ENCODE measurements around the gene MAP2K6.

The MAP2K6 gene

DNA sequence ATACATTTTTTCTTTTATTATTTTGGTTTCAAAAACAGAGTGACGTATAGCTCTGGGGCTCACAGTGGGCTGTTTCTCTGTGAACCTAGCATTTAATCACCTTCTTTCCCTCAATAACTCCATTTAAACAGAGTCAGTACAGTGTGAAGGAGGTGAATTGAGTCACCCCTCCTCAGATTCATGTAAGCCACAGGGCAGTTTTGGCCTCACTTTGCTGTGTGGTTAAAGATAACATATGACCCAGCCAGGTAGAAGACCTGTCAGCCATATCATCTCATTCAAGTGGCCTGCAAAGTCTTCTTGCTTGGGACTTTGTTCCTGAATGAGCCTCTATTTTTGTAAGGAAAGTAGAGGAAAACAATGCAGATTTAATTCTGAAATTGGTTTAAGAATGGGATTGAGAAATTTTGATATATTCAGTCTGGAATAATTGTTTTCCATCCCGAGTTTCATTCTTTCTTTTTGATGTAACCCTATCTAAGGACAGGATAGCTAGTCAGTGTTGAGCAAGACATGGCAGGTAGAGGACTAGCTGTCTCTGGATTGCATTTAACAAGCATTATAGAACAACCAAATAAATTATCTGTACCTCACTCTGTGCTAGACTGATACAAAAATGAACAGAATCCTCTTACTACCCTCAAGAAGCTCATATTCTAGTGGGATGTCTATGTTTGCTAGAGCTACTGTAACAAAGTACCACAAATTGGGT, 13.1 kb downstream of the MAP2K6 start:
- no peak for DNase-seq (ENCODE audit: low spot score)

DNA sequence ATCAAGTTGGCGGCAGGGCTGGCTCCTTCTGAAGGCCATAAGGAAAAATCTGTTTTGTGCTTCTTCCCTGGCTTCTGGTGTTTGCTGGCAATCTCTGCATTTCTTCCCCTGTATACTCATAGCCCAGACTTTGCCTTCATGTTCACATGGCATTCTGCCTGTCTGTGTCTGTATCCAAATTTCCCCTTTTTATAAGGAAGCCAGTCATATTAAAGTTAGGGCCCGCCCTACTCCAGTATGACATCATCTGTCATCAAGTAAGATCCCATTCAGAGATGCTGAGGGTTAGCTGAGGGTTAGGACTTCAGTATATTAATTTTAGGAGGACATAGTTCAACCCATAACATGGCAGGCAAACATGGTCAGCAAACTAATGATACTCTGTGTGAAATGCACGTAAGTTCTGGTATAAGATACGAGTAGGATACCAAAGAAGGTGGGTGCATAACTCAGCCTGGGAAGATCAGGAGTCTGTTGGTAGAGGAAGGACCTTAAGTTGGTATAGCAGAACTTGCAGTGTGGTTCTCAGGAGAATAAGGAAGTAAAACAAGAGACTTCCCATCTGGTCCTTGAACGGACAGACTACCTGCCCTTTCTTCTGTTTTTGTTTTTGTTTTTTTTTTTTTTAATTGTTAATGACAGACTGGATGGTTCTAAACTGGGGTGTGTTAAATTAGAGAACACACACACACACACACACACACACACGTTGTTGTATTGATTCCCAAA, 13.9 kb downstream of the MAP2K6 start:
- no peak for DNase-seq (ENCODE audit: low spot score)

DNA sequence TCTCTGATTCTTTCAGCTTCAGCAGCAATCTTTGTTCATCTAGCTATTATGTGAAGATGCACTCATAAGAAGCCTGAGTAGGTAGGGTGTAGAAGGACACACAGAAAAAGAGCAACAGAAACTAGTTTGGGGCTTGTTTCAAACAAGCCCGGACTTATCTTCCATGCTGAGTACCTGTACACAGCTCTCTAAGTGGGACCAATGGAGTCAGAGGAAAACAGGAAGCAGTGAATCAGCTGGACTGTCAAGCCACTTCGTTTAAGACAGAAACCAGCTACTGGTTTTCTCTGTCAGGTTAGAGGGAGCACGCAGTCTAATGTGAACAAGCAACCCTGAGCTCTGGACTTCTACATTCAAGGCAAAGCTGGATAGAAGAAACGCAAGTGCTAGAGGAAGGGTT, 16.0 kb downstream of the MAP2K6 start:
- DNase-seq (ENCODE audit: low spot score): no peak

DNA sequence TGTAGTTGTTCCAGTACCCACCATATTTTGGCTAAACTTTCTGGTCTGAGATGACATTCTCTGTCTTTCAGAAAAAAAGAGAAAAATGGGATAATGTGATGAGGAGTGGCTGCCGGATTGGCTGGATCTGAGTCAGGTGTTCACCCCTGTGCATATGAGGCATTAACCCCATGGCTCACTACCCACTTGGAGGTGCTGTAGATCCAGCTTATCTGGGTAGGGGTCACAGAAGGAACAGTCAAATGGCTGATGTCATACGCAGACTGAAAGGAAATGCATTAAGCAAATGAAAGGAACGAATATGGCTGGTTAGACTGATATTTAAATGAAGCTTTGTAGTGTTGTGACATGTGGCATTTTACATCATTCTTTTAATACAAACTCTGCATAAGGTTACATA, 17.3 kb downstream of the MAP2K6 start:
- DNase-seq (ENCODE audit: low spot score): no peak

DNA sequence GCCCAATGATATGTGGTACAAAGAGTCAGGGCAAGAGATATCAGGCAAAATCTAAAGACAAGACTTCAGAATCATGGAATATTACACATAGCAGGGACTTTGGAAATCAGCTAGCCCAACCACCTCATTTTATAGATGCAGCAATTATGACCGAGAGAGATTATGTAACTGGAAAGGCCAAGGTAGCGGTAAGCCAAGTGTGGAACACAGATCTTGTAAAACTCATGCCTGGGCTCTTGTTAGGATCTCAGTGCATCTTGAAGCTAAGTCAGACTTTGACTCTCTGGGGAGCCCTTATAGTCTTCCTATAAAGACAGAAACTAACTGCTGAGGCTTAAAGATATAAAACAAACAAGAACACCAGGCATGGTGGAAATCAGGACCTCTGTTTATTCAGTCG, 18.6 kb downstream of the MAP2K6 start:
- no peak for DNase-seq (ENCODE audit: low spot score)

DNA sequence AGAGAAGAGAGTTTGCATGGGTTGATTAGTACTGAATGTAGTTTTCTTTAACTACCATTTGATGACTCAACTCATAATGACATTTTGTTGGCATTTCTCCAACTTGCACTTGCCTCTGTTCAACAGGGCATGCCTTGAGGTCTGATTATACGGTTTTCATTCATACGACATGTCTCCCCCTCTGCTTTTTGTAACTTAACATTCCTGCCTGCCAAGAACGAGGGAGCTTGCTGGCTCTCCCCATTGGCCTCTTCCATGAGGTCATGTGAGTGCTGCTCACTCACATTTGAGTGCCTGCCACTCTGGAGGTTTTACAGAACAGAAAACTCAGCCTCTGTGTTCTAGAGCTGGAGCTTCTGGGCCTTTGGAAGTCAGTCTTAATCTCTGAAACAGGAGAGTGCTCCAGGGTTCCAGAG, 19.7 kb downstream of the MAP2K6 start:
- no peak for DNase-seq (ENCODE audit: low spot score)

DNA sequence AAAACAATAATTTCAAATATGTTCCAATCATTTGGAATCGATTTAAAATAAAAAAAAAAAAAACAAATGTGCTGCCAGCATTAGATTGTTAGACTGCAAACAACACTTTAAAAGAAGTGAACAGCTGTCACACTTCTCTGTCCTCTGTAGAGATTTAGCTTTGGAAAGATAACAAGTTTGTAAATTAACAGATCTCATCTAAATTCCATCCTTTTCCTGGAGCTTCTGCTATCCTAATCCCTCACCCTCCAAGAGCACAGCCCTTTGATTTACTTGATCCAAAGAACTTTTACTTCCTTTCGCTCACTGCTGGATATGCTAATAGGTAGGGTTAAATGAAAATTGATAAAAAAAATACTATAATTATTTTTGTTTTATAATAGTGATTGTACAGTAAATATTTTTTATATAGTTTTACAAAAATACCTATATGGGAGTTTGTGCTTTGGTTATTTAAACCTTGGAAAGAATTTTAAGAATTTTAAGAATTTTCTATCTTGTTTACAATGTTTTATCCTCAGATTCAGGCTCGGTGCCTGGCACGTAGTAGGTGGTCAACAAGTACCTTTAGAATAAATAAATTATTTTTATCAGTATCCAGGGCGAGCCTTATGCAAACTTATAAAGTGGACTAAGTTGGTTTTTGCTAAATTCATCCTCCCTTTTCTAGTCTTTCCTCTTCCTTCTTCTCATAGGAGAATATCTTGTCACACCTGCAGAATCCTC, 21.6 kb downstream of the MAP2K6 start:
- no peak for DNase-seq (ENCODE audit: low spot score)

DNA sequence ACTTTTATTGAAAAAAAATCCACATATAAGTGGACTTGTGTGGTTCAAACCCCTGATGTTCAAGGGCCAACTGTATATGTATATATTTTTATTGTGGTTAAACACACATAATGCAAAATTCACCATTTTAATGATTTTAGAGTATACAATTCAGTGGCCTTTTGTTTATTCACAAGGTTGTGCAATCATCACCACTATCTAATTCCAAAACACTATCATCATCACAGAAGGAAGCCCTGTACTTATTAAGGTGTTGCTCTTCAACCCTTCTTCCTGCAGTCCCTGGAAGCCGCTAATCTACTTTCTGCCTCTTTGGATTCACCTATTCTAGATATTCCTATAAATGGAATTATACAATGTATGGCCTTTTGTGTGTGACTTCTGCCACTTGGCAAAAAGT, 23.0 kb downstream of the MAP2K6 start:
- no peak for DNase-seq (ENCODE audit: low spot score)

DNA sequence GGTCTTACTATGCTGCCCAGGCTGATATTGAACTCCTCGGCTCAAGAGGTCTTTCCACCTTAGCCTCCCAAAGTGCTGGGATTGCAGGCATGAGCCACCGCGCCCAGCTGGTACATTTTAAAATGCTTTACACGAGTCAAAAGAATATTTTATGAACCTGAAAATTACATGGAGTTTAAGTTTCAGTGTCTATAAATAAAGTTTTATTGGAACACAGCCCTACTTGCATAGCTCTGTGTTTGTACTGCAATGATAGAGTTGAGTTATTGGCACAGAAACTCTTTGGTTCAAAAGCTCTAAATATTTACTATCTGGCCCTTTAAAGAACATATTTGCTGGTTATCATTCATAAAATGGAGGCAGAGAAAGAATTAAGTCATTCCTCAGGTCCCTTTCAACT, 24.3 kb downstream of the MAP2K6 start:
- DNase-seq (ENCODE audit: low spot score): no peak

DNA sequence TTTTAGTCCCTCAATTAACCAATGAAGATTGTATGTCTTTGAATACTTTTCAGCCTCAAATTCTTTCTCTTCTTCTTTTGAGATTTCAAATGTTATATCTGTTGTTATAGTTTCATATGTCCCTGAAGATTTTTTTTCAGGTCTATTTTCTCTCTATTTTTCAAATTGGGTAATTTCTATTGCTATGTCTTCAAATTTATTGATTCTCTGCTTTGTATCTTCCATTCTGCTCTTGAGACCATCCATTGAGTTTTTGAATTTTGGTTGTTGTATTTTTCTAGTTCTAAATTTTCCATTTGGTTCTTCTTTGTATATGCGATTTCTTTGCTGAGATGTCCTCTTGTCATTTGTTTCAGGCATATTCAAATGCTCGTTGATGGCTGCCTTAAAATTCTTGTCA, 26.7 kb downstream of the MAP2K6 start:
- no peak for DNase-seq (ENCODE audit: low spot score)

DNA sequence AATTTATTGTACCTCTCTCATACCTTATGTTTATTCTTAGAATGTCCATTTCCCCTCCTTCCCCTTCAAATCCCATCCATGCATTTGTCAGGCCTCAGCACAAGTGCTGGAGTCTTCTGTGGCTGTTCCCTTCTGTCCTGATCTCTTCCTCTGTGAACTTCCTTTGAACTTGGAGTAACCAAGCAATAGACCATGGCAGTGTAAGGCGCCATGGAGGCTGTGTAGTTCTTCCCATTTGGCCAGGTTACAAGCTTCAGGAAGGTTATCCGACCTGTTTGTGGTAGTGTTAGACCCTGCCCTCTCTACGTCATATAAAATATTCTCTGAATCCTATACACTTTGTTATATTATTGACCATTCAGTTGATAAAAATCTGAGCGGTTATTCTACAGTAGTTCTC, 28.6 kb downstream of the MAP2K6 start:
- no peak for DNase-seq (ENCODE audit: low spot score)

DNA sequence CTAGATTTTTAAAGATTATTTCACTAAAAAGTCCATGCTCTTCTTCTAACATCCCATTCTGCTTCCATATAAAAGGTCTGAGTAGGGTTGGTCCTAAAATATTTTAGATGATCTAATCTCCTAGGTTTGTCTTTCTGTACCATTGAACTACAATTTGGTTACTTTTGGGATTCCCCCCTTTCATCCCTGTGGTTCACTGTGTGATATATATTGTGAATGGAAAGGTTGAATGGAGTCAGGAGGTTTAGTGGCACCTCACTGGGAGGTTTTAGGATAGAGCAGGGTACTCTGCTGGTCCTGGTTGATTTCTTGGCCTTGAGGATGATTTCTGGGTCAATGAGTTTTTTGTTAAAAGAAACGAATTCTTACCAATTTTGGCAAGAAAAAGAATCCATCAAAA, 29.5 kb downstream of the MAP2K6 start:
- no peak for DNase-seq (ENCODE audit: low spot score)

DNA sequence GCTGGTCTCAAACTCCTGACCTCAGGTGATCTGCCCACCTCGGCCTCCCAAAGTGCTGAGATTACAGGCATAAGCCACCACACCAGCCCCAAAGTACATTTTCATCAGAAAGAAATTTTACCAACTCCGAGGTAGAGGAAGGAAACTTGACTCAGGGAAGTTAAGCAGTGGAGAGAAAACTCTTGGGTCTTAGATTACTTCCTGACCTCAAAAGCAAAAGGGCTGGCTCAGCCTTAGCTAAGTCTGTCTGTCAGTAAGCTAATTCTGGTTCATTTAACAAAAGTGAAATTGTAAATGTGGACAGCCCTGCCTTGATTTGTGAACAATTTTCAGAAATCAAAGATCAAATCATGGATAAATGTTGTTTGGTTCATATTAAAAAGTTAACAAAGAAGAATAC, 30.6 kb downstream of the MAP2K6 start:
- no peak for DNase-seq (ENCODE audit: low spot score)

DNA sequence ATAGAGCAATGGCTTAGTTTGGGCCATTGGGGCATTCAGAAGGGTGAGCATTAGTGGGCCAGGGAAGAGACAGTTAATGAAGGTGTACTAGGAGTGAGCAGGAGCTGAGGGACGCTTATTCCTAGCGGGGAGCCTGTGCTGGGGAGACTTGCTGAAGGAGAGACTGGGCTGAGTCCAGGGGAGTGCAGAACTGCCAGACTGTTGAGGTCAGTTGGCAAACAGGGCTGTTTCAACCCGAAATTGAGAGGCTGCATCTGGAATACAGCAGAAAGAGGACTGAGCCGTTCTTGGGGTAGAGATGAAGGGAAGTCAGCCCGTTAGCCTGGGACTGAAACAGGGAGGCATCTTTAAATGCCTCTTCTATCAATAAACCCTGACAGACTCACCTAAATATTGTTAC, 33.2 kb downstream of the MAP2K6 start:
- no peak for DNase-seq (ENCODE audit: low spot score)

DNA sequence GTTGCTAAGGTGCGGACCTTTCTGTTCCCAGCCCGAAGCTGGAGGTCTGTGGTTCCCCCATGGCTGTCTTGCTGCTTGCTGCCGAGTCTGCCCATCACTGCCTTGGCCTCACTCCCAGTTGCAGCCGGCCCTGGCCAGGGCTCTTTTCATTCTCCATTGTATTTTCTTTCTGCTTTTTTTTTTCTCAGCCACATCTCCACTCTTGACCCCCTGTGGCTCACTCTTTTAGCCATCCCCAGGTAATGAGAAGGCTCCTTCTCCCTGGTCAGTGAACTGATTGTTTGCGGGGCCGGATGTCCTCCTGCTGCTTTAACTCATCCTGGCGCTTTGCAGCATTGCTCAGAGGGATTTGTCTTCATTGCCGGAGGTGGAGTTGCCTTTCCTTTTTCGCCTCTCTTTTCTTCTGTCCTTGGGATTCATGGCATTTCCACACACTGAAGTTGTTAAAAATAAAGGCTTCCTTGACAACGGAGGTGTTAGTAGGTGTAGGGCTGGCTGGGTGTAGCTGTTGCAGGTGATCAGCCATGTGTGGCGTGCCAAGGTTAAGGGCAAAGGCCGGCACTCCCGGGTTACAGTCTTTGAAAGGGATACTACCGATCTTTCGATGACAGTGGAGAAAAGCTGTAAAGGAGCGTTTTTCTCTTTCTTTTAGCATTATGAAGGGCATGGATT, 34.1 kb downstream of the MAP2K6 start:
- DNase-seq (ENCODE audit: low spot score): no peak

DNA sequence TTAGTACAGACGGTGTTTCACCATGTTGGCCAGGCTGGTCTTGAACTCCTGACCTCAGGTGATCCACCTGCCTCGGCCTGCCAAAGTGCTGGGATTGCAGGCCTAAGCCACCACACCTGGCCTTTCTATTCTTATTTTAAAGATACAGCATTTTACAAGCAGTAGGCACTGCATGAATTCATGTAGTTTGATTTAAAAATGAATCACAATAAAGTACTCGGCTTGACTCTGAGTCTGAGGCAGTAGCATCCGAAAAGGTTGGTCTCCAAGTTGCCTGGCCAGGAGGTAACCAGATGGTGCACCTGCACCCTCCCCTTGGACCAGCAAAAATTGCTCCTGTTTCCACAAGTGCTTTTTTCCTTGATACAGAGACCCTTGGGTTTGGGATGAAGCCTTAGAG, 35.6 kb downstream of the MAP2K6 start:
- no peak for DNase-seq (ENCODE audit: low spot score)

DNA sequence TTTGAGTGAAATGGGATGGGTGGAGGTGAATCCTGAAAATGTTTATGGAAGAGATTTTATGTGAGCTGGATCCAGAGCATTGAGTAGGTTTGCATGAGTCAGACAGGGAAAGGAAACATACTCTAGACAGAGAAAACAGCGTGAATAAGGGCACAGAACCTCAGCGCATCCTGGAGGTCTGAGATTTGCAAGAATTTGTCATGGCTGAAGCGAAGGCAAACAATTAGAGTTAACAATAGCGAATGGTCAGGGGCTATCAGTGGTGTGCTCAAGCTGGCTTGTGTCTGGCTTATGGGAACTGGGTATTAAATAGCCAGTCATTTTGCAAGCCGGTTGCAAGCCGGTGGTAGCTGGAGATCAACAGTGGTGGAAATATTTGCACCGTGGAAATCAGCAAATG, 36.4 kb downstream of the MAP2K6 start:
- DNase-seq (ENCODE audit: low spot score): no peak

DNA sequence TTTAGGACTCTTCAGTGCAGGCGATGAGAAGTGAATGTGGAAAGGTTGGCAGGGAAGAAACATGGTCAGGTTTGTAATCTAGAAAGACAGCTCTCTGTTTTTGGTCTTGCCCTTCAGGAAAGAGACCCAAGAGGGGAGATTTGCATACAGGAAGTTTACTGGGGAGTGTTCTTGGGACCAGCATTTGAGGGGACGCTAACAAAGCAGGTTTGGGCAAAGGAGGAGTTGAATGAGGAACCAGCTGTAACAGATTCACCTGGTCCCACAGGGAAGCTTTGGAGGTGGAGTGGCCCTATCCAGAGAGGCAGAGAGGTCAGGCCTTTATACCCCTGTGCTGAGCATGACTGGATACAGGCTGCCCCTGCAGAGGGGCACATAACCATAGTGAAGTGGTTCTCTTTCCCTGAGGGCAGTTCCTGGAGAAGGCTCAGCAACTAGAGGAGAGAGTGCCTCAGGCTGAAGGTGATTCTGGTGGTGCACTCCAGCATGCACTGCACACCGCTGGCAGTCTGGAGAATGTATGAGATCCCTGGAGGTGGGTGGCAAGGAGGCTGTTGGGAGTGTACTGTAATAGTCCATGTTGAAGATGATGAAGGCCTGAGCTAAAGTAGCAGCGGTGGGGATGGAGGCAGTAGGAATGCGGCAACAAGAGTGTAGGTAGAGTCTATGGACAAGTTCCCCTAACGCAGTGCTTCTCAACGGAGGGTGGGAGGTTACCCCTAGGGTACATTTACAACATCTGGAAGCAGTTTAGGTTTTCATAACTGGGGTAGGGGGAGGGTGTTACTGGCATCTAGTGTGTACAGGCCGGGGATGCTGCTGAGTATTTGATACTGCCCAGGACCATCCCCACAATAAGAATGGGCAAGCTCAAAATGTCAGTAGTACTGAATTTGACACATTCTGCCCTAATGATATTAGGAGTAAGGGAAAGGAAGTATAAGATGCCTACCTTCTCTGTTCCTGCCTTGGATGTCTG, 37.2 kb downstream of the MAP2K6 start:
- no peak for DNase-seq (ENCODE audit: low spot score)

DNA sequence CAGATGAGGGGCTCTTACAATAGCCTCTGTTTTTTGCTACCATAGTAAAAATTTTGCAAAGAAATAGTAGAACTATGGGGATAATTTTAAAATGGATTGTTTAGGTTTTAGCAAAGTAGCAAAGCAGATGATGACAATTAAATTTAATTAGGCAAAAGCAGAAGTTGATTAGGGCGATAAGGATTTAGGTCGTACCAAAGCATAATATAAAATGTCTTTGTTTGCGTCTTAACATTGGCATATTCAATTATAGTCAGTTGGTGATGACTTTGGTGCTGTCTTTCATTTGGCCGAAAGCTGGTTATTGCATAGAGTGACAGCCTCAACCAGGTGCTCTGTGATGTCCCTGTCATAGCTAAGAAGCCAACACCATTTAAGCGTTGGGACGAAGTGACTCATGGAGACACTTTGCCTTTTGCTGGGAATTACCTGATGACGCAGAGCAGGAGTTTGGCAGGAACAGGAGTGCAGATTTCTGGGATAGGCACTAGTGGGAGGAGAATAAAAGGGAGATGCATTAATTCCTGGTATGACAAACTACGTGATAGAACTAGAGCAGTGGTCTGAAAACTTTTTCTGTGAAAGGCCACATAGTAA, 38.3 kb downstream of the MAP2K6 start:
- no peak for DNase-seq (ENCODE audit: low spot score)

DNA sequence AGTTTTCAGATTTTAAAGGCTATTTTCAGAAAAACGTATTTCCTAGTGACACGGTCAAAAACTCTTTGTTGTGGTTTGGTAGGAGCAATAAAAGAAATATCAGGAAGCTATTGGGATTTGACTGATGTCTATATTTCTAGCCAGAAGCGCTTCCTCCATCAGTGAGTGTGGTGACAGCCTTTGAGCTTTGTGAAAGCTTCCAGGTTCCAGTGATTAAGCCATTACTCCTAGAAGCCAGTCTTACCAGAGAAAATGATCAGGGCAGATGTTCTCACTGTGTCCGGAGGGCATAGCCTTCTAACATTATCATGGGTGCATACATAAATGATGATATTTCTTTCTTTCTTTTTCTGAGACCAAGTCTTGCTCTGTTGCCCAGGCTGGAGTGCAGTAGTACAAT, 39.6 kb downstream of the MAP2K6 start:
- DNase-seq (ENCODE audit: low spot score): no peak

DNA sequence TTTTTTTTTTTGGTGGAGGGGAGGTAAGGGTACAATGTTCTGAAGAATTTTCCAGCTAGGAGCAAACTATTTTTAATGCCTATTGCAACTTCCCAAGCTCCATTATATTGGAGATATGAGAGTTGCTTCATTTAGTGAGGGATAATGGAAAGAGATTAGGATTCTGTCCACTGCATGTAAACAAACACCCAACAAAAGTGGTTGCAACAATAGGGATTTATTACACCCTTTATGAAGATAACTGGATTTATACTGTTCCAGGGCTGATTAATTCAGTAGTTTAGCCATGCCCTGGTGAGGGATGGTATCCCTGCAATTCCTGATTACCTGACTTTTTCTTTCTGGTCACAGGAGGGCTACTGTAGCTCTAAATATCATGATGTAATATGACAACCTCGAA, 40.5 kb downstream of the MAP2K6 start:
- no peak for DNase-seq (ENCODE audit: low spot score)
